ENCODE data around the gene MYL12A. TPM values are rescaled to one million over a fixed set of nuclear protein-coding genes. Genes with fewer than 3 reads are reported as not detected.
A peak's percentile ranks its signal among the peaks of the same experiment; 100 is the strongest.

Gene MYL12A
- total and polyA plus RNA-seq, 2 of the 13 experiments (the other 11 are each of a cell fraction or from before 2014, with no cell fraction given) = 261 to 277 TPM

DNA sequence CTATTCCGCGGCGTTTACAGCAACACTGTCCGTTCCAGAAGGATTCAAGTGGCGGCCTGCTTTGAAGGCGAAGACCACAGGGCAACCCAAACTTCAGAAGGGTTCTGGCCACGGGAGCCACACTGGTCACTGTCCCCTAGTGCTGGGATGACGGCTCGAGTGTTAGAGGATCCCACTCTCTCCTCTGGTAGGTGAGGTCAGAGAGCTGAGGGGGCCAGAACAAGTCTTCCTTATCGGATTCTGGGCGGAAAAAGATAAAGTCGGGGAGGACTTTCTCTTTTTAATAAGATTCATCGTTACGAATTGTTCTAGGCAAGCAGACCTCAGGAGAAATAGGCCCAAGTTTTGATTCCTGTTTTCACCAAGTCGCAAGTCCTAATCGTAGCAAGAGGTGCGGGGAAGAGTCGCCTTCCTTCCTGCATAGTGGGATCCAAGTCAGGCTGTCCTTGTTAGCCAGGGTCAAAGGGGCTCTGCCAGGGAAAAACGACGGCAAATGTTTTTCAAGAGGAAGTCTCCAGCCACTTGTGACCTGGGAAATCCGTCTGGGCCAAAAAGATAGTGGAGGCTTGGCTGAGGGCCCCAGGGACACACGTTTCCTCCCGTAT is 864 bp upstream of the MYL12A start (continued):
- TF ChIP-seq ZNF430 (CRISPR knock-in tag; IDR thresholded peaks at IDR 0.05) (0 out of 2 replicates have a peak, but pooled peaks have one; percentile 9), KDM6A (CRISPR knock-in tag; IDR thresholded peaks at IDR 0.05; ENCODE audit: low read depth) (no peak), PITX1 (CRISPR knock-in tag; IDR thresholded peaks at IDR 0.05) (no peak), CHD4 (IDR thresholded peaks at IDR 0.05; ENCODE audit: borderline replicate concordance, low read length) (no peak), NFRKB (IDR thresholded peaks at IDR 0.05) (no peak), ZNF703 (CRISPR knock-in tag; IDR thresholded peaks at IDR 0.05; ENCODE audit: borderline replicate concordance) (0 out of 2 replicates have a peak, but pooled peaks have one; percentile 11), NFYC (CRISPR knock-in tag; IDR thresholded peaks at IDR 0.05) (no peak), MTERF4 (CRISPR knock-in tag; IDR thresholded peaks at IDR 0.05) (peak; percentile 16; the same call in 1 of the 2 replicates), ATF5 (CRISPR knock-in tag; IDR thresholded peaks at IDR 0.05; ENCODE audit: low read depth) (no peak), ZMYM2 (CRISPR knock-in tag; IDR thresholded peaks at IDR 0.05) (no peak), ARNTL (CRISPR knock-in tag; IDR thresholded peaks at IDR 0.05) (no peak), ZNF446 (CRISPR knock-in tag; IDR thresholded peaks at IDR 0.05) (peak; percentile 4; the same call in 1 of the 2 replicates), NCOA2 (CRISPR knock-in tag; IDR thresholded peaks at IDR 0.05) (no peak)
- TF ChIP-seq, protein P1, sequence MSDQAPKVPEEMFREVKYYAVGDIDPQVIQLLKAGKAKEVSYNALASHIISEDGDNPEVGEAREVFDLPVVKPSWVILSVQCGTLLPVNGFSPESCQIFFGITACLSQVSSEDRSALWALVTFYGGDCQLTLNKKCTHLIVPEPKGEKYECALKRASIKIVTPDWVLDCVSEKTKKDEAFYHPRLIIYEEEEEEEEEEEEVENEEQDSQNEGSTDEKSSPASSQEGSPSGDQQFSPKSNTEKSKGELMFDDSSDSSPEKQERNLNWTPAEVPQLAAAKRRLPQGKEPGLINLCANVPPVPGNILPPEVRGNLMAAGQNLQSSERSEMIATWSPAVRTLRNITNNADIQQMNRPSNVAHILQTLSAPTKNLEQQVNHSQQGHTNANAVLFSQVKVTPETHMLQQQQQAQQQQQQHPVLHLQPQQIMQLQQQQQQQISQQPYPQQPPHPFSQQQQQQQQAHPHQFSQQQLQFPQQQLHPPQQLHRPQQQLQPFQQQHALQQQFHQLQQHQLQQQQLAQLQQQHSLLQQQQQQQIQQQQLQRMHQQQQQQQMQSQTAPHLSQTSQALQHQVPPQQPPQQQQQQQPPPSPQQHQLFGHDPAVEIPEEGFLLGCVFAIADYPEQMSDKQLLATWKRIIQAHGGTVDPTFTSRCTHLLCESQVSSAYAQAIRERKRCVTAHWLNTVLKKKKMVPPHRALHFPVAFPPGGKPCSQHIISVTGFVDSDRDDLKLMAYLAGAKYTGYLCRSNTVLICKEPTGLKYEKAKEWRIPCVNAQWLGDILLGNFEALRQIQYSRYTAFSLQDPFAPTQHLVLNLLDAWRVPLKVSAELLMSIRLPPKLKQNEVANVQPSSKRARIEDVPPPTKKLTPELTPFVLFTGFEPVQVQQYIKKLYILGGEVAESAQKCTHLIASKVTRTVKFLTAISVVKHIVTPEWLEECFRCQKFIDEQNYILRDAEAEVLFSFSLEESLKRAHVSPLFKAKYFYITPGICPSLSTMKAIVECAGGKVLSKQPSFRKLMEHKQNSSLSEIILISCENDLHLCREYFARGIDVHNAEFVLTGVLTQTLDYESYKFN (CRISPR knock-in tag; conservative IDR thresholded peaks at IDR 0.05) = no peak
- TF ChIP-seq, protein P2, sequence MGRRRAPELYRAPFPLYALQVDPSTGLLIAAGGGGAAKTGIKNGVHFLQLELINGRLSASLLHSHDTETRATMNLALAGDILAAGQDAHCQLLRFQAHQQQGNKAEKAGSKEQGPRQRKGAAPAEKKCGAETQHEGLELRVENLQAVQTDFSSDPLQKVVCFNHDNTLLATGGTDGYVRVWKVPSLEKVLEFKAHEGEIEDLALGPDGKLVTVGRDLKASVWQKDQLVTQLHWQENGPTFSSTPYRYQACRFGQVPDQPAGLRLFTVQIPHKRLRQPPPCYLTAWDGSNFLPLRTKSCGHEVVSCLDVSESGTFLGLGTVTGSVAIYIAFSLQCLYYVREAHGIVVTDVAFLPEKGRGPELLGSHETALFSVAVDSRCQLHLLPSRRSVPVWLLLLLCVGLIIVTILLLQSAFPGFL (CRISPR knock-in tag; IDR thresholded peaks at IDR 0.05) = no peak
